Fibroblast of skin of back (primary cell): ENCODE results near the gene TLL1.
A peak's percentile ranks its signal among the peaks of the same experiment; 100 is the strongest.

Source experiments
- DNase-seq: peaks from one replicate; pipeline ENCODE4 v3.0.0-alpha.2; 2013

Gene TLL1

GRCh38 chr4:165982934-165983333 lies 109.9 kb downstream of the TLL1 start:
- DNase-seq: peak; percentile 43

- no peak for DNase-seq
Measured at GRCh38 chr4:165986956-165987698, 114.1 kb downstream of the TLL1 start.

GRCh38 chr4:165991325-165992180 lies 118.5 kb downstream of the TLL1 start:
- peak; percentile 84 for DNase-seq

- DNase-seq: peak; percentile 76
Measured at GRCh38 chr4:165992283-165992682, 119.2 kb downstream of the TLL1 start.

GRCh38 chr4:165994701-165995100 lies 121.7 kb downstream of the TLL1 start:
- DNase-seq: peak; percentile 63

- no peak for DNase-seq
Measured at GRCh38 chr4:166003811-166004210, 130.8 kb downstream of the TLL1 start.

GRCh38 chr4:166006217-166006616 lies 133.2 kb downstream of the TLL1 start:
- no peak for DNase-seq

- DNase-seq: no peak
Measured at GRCh38 chr4:166008510-166008909, 135.5 kb downstream of the TLL1 start.

- DNase-seq: peak; percentile 3
Measured at GRCh38 chr4:166012129-166013030, 139.3 kb downstream of the TLL1 start.

- DNase-seq: no peak
Measured at GRCh38 chr4:166014411-166014810, 141.4 kb downstream of the TLL1 start.

- peak; percentile 9 for DNase-seq
Measured at GRCh38 chr4:166017804-166018203, 144.8 kb downstream of the TLL1 start.

GRCh38 chr4:166019441-166020220 lies 146.6 kb downstream of the TLL1 start:
- DNase-seq: no peak

- DNase-seq: no peak
Measured at GRCh38 chr4:166021617-166022016, 148.6 kb downstream of the TLL1 start.

- no peak for DNase-seq
Measured at GRCh38 chr4:166034965-166035364, 161.9 kb downstream of the TLL1 start.

- DNase-seq: no peak
Measured at GRCh38 chr4:166039822-166040221, 166.8 kb downstream of the TLL1 start.

GRCh38 chr4:166042510-166043055 lies 169.5 kb downstream of the TLL1 start:
- no peak for DNase-seq

- DNase-seq: no peak
Measured at GRCh38 chr4:166043801-166044200, 170.8 kb downstream of the TLL1 start.

- DNase-seq: no peak
Measured at GRCh38 chr4:166044871-166045270, 171.8 kb downstream of the TLL1 start.

- DNase-seq: no peak
Measured at GRCh38 chr4:166045457-166045856, 172.4 kb downstream of the TLL1 start.

GRCh38 chr4:166049036-166049435 lies 176.0 kb downstream of the TLL1 start:
- no peak for DNase-seq

GRCh38 chr4:166064721-166065120 lies 191.7 kb downstream of the TLL1 start:
- DNase-seq: no peak

- DNase-seq: no peak
Measured at GRCh38 chr4:166065324-166065723, 192.3 kb downstream of the TLL1 start.
